ENCODE measurements around the gene B4GALNT1. TPM values are rescaled to one million over a fixed set of nuclear protein-coding genes. Genes with fewer than 3 reads are reported as not detected.
"Not testable (repeated sequence)": the region's sequence is repeated elsewhere in the genome, so short reads cannot be mapped to it uniquely, and the experiment has no call there.

The B4GALNT1 gene
- total RNA-seq = 20.8 to 21.8 TPM (median 21.4 TPM) in 3 replicates
- long read RNA-seq, transcript B4GALNT1-201 (11 exons, 3,036 nt) = major isoform, 7 of 26 reads
- long read RNA-seq, partial matches to known transcripts = 0 of 26 reads
- long read RNA-seq, other reads (novel, unspliced or antisense) = 15 of 26 reads

DNA sequence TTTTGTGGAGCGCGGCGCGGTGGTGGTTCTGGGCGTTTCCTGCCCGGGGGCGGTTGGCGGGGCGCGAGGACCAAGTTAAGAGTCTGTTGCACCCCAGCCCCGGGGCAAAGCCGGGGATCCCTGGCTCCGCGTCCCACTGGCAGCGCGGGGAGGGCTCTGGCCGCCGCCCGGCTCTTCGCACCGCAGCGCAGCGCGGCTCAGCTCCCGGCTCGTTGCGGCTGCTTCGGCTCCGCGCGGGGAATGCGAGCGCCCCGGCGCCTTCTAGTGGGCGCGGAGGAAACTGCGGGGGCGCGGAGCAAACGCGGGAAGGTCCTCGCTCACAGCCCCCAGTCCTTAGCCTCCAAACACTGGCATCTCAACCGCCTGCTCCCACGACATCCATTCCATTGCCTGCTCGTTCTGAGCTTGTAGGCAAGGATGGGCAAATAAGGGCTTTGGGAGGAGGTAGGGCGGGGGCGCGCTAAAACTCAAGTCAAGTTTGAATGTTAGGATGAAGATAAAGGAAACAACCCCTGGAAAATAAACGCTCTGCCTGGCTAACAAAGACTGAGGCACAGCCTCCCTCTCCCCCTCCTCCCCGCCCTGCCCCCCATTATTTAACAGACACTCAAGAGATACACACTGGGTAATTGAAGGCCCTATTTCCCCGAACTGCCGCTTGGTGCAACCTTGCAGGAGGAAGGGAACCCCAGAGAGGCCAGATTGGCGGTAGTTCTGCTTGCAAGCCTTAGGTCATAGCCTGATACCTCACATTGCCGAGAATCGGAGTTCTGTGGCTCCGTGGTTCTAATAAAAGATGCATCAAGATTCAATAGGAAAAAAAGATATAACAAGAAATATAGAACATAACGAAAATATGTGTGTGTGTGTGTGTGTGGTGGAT is at the start of gene B4GALNT1:
TSS of gene B4GALNT1 (minus strand) at position 244 of the 883 bp plus-strand sequence. CDS start 1,069 bp downstream, outside the sequence.
- DNase-seq (ENCODE audit: low spot score) = peak; percentile 94
- Mint-ChIP-seq H3K4me1 (ENCODE audit: low read depth) (peaks cover 13% of the 10 kb centered on the region), H3K4me3 (ENCODE audit: unreplicated experiment) (peak within 1 kb of the TSS; percentile 78), H3K27ac (ENCODE audit: unreplicated experiment) (no peak within 1 kb of the TSS), H3K9me3 (ENCODE audit: low read depth) (no peaks in the 10 kb centered on the region), H3K27me3 (ENCODE audit: low read depth) (peaks cover 5% of the 10 kb centered on the region), H3K36me3 (ENCODE audit: low read depth) (peaks cover 5% of the 10 kb centered on the region)
- TF ChIP-seq, protein P1, sequence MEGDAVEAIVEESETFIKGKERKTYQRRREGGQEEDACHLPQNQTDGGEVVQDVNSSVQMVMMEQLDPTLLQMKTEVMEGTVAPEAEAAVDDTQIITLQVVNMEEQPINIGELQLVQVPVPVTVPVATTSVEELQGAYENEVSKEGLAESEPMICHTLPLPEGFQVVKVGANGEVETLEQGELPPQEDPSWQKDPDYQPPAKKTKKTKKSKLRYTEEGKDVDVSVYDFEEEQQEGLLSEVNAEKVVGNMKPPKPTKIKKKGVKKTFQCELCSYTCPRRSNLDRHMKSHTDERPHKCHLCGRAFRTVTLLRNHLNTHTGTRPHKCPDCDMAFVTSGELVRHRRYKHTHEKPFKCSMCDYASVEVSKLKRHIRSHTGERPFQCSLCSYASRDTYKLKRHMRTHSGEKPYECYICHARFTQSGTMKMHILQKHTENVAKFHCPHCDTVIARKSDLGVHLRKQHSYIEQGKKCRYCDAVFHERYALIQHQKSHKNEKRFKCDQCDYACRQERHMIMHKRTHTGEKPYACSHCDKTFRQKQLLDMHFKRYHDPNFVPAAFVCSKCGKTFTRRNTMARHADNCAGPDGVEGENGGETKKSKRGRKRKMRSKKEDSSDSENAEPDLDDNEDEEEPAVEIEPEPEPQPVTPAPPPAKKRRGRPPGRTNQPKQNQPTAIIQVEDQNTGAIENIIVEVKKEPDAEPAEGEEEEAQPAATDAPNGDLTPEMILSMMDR (IDR thresholded peaks at IDR 0.05) = peak; percentile 88

DNA sequence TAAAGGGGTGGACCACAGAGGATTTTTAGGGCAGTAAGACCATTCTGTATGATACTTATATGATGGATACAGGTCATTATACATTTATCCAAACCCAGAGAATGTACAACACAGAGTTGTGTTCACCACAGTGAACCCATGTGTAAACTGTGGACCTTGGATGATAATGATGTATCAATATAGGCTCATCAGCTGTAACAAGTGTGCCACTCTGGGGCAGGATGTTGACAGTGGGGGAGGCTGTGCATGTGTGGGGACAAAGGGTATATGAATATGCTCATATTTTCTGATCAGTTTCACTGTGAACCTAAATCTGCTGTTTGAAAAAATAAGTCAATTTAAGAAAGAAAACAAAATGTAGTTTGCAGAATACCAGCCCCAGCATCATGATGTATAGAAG is 46.7 kb upstream of the B4GALNT1 start:
- Mint-ChIP-seq H3K36me3 (ENCODE audit: low read depth) (peaks cover 4% of the 10 kb centered on the region), H3K9me3 (ENCODE audit: low read depth) (peaks cover 14% of the 10 kb centered on the region), H3K27ac (ENCODE audit: unreplicated experiment) (no peak overlapping the region), H3K4me3 (ENCODE audit: unreplicated experiment) (no peak overlapping the region), H3K27me3 (ENCODE audit: low read depth) (peaks cover 25% of the 10 kb centered on the region), H3K4me1 (ENCODE audit: low read depth) (peaks cover 3% of the 10 kb centered on the region)
- TF ChIP-seq, protein P1 (IDR thresholded peaks at IDR 0.05) = no peak
- no peak for DNase-seq (ENCODE audit: low spot score)

DNA sequence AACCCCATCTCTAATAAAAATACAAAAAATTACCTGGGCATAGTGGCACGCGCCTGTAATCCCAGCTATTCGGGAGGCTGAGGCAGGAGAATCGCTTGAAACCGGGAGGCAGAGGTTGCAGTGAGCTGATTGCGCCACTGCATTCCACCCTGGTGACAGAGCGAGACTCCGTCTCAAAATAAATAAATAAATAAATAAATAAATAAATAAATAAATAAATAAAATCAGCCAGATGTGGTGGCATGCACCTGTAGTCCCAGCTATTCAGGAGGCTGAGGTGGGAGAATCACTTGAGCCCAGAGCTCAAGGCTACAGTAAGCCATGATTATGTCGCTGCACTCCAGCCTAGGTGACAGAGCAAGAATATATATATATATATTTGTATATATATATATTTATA is 44.9 kb upstream of the B4GALNT1 start:
- H3K4me3 Mint-ChIP-seq (ENCODE audit: unreplicated experiment); H3K9me3 Mint-ChIP-seq (ENCODE audit: low read depth); H3K36me3 Mint-ChIP-seq (ENCODE audit: low read depth); DNase-seq (ENCODE audit: low spot score); H3K27ac Mint-ChIP-seq (ENCODE audit: unreplicated experiment); H3K4me1 Mint-ChIP-seq (ENCODE audit: low read depth): not testable (repeated sequence)
- H3K27me3 Mint-ChIP-seq (ENCODE audit: low read depth) = peaks cover 22% of the 10 kb centered on the region

DNA sequence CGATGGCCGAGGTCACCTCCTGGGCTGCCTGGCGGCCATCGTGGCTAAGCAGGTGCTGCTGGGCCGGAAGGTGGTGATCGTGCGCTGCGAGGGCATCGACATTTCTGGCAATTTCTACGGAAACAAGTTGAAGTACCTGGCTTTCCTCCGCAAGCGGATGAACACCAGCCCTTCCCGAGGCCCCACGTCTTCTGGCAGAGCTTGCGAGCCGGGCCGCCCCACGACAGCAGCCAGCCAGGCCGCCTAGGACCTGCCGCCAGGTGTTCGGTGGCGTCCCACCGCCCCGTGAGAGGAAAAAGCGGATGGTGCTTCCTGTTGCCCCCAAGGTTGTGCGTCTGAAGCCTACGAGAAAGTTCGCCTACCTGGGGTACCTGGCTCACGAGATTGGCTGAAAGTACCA is 41.7 kb upstream of the B4GALNT1 start:
- H3K27me3 Mint-ChIP-seq (ENCODE audit: low read depth) = peaks cover 27% of the 10 kb centered on the region
- no peak overlapping the region for H3K27ac Mint-ChIP-seq (ENCODE audit: unreplicated experiment)

DNA sequence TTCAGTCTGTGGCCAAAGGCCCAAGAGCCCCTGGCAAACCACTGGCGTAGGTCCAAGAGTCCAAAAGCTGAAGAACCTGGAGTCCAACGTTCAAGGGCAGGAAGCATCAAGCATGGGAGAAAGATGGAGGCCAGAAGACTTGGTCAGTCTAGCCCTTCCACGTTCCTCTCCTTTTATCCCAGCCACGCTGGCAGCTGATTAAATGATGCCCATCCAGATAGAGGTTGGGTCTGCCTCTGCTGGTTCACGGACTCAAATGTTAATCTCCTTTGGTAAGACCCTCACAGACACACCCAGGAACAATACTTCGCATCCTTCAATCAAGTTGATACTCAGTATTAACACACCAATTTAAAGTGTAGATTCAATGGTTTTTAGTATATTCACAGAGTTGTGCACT is 39.8 kb upstream of the B4GALNT1 start:
- H3K27me3 Mint-ChIP-seq (ENCODE audit: low read depth) = peaks cover 20% of the 10 kb centered on the region
- DNase-seq (ENCODE audit: low spot score) = no peak
- H3K27ac Mint-ChIP-seq (ENCODE audit: unreplicated experiment) = no peak overlapping the region
- TF ChIP-seq, protein P1 (IDR thresholded peaks at IDR 0.05) = no peak
- no peaks in the 10 kb centered on the region for H3K9me3 Mint-ChIP-seq (ENCODE audit: low read depth)
- H3K4me3 Mint-ChIP-seq (ENCODE audit: unreplicated experiment) = no peak overlapping the region
- no peaks in the 10 kb centered on the region for H3K4me1 Mint-ChIP-seq (ENCODE audit: low read depth)
- no peaks in the 10 kb centered on the region for H3K36me3 Mint-ChIP-seq (ENCODE audit: low read depth)

More for the DNA sequence above, 41.7 kb upstream of the B4GALNT1 start:
- no peak overlapping the region for H3K4me3 Mint-ChIP-seq (ENCODE audit: unreplicated experiment)
- no peaks in the 10 kb centered on the region for H3K9me3 Mint-ChIP-seq (ENCODE audit: low read depth)
- H3K36me3 Mint-ChIP-seq (ENCODE audit: low read depth) = no peaks in the 10 kb centered on the region
- TF ChIP-seq, protein P1 (IDR thresholded peaks at IDR 0.05) = no peak
- DNase-seq (ENCODE audit: low spot score) = no peak
- no peaks in the 10 kb centered on the region for H3K4me1 Mint-ChIP-seq (ENCODE audit: low read depth)

DNA sequence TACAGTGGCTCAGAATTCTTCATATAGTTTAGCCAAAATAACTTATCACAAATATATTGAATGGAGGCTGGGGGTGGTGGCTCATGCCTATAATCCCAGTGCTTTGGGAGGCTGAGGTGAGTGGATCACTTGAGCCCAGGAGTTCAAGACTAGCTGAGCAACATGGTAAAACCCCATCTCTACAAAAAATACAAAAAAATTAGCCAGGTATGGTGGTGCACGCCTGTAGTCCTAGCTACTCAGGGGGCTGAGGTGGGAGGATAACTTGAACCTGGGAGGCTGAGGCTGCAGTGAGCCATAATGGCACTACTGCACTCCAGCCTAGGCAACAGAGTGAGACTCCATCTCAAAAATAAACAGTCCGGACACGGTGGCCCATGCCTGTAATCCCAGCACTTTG is 38.8 kb upstream of the B4GALNT1 start:
- not testable (repeated sequence) for H3K36me3 Mint-ChIP-seq (ENCODE audit: low read depth); DNase-seq (ENCODE audit: low spot score); H3K9me3 Mint-ChIP-seq (ENCODE audit: low read depth); H3K4me3 Mint-ChIP-seq (ENCODE audit: unreplicated experiment); H3K27ac Mint-ChIP-seq (ENCODE audit: unreplicated experiment); H3K4me1 Mint-ChIP-seq (ENCODE audit: low read depth)
- peaks cover 17% of the 10 kb centered on the region for H3K27me3 Mint-ChIP-seq (ENCODE audit: low read depth)

DNA sequence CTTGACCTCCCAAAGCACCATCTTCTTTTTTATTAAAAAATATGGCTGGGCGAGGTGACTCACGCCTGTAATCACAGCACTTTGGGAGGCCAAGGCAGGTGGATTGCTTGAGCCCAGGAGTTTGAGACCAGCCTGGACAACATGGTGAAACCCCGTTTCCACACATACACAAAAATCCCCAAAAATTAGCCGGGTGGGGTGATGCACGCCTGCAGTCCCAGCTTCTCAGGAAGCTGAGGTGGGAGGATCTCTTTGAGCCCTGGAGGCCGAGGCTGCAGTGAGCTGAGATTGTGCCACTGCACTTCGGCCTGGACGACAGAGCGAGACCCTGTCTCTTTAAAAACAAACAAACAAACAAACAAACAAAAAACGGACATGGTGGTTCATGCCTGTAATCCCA is 36.7 kb upstream of the B4GALNT1 start:
- not testable (repeated sequence) for DNase-seq (ENCODE audit: low spot score); H3K27ac Mint-ChIP-seq (ENCODE audit: unreplicated experiment); H3K4me1 Mint-ChIP-seq (ENCODE audit: low read depth); H3K4me3 Mint-ChIP-seq (ENCODE audit: unreplicated experiment); H3K9me3 Mint-ChIP-seq (ENCODE audit: low read depth); H3K36me3 Mint-ChIP-seq (ENCODE audit: low read depth)
- peaks cover 17% of the 10 kb centered on the region for H3K27me3 Mint-ChIP-seq (ENCODE audit: low read depth)
